ENCODE data around the gene MAMDC4.
"Not testable (repeated sequence)": the region's sequence is repeated elsewhere in the genome, so short reads cannot be mapped to it uniquely, and the experiment has no call there.

MAMDC4 gene

DNA sequence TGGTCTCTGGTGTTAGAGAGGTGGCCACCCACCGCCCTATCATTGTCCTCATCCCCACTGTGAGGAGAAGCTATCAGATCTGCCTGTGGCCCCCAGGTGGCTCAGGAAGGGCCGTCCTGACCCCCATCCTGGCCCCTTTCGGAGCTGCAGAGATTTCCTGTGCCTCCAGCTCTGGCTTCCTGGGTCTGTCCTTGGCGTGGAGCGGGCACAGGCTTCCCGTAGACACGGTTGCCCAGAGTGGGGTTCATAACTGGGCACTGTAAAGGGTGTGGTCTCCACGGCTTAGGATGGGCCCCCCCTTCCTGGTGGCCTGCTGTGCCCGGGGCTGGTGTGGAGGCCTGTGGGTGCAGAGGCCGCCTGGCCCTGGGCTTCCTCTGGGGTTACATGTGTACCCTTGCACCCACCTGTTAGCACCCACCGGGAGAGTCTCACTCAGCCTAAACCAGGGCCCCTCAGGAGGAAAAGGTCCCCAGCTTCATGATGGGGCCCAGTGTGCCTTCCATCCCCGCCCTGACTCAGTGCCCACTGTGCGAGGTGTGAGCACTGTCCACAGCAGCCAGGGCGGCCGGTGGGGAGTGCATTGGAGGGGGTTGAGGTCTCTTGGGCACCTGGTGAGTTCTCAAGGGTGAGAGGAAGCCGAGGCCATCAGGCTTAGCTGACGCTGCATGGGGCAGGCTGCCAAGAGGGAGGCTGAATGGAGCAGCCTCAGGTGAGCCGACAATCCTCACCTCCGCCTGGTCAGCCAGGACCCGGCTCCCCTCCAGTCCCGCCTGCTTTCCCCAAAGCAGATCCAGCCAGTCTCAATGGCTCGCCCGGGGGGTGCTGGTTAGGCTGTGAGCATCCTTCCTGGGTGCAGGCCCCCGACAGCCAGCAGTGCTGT lies 25.2 kb upstream of the MAMDC4 start:
- H3K9me3 ChIP-seq (ENCODE audit: control insufficient read depth in 1 of 2, low read length in 2 of 2): no peaks in the 10 kb centered on the region
- H3K4me1 ChIP-seq (ENCODE audit: control insufficient read depth in 1 of 2, insufficient read depth in 2 of 2, low read length in 2 of 2): no peaks in the 10 kb centered on the region
- H3K4me3 ChIP-seq (ENCODE audit: low read depth in 1 of 2, low read length in 2 of 2): no peak overlapping the region
- peaks cover 13 to 80% of the 10 kb centered on the region in 2 donors for H3K36me3 ChIP-seq (ENCODE audit: control insufficient read depth in 1 of 2, insufficient read depth in 2 of 2, low read length in 2 of 2)
- no peaks in the 10 kb centered on the region for H3K27me3 ChIP-seq (ENCODE audit: low read depth, low read length)
- no peak overlapping the region for H3K27ac ChIP-seq (ENCODE audit: low read length)

DNA sequence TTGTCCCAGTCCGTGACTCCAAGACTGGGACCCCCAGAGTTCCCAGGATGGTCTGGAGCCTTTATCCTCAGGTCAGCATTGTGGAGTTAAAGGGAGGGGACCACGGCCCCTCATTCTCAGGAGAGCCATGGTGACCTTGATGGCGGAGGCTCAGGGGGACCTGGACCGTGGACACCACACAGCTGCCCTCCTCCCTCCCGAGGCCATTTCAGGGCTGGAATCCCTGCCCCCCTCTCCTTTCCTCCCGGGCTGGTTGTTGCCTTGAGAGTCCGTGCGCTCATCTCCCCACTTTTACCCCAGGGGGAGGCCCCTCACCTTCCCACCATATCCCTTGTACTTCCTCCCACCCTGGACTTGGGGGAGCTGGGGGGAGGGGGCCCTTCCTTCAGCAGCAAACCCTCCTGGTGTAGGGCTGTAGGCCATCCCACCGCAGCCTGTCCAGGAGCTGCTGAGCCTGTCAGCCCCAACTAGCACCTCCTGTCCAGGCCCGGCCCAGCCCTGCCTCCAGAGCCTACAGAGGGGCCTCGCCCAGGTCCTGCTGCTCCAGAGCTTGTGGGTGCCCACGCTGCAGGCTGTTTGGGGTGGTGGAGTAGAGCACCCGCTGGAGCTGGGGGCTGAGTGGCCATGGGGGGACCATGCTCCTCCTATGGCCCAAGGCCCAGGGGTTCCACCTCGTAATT lies 24.2 kb upstream of the MAMDC4 start:
- no peak overlapping the region for H3K4me3 ChIP-seq (ENCODE audit: low read depth in 1 of 2, low read length in 2 of 2)
- H3K27me3 ChIP-seq (ENCODE audit: low read depth, low read length): no peaks in the 10 kb centered on the region
- no peak overlapping the region for H3K27ac ChIP-seq (ENCODE audit: low read length)
- no peaks in the 10 kb centered on the region for H3K9me3 ChIP-seq (ENCODE audit: control insufficient read depth in 1 of 2, low read length in 2 of 2)
- H3K4me1 ChIP-seq (ENCODE audit: control insufficient read depth in 1 of 2, insufficient read depth in 2 of 2, low read length in 2 of 2): no peaks in the 10 kb centered on the region
- H3K36me3 ChIP-seq (ENCODE audit: control insufficient read depth in 1 of 2, insufficient read depth in 2 of 2, low read length in 2 of 2): peaks cover 13 to 90% of the 10 kb centered on the region in 2 donors

DNA sequence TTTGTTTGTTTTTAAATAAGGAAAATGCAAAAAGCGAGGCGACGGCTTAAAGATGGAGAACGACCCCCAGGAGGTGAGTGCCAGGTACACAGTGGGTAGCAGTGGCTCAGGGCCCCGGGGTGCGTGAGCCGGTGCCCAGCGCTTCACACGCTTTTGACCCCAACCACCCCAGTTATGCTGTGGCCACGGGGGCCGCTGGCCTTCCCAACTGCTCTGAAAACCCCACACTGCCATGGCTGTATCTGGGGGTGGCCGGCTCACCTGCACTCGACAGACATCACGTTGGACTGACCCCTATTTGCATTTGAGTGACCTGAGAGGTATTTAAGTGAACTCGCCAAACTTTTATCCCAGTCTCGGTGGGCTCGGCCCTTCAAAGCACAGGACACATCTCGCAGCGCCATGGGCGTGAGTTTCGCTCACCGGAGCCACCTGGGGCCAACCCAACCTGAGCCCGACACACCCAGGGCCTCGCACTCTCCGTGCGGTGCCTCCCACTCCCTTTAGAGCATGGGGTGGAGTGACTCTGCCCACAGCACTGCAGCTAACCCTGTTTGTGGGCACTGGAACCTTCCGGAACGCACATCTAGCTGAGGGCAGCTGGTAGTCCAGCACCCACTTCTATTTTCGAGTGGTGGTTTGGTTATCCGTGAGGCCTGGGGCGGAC lies 23.5 kb upstream of the MAMDC4 start:
- H3K4me3 ChIP-seq (ENCODE audit: low read depth in 1 of 2, low read length in 2 of 2): no peak overlapping the region
- peaks cover 13 to 88% of the 10 kb centered on the region in 2 donors for H3K36me3 ChIP-seq (ENCODE audit: control insufficient read depth in 1 of 2, insufficient read depth in 2 of 2, low read length in 2 of 2)
- no peak overlapping the region for H3K27ac ChIP-seq (ENCODE audit: low read length)
- H3K9me3 ChIP-seq (ENCODE audit: control insufficient read depth in 1 of 2, low read length in 2 of 2): no peaks in the 10 kb centered on the region
- no peaks in the 10 kb centered on the region for H3K4me1 ChIP-seq (ENCODE audit: control insufficient read depth in 1 of 2, insufficient read depth in 2 of 2, low read length in 2 of 2)
- no peaks in the 10 kb centered on the region for H3K27me3 ChIP-seq (ENCODE audit: low read depth, low read length)

DNA sequence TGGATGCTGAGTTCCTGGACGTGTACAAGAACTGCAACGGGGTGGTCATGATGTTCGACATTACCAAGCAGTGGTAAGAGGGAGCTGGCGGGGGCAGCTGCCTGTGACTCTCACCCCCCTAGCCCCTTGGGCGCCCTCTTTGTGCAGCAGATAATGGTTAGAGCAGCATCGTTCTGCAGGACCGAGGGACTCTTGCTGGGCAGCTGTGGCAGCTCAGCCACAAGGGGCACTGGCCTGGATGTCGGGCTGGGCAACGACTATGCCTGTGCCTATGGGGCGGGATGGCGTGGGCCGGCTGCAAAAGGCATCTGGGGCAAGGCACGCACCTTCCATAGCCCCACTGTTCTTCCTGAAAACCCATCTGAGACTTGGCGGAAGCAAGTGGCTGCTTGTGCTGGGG lies 22.7 kb upstream of the MAMDC4 start:
- H3K9me3 ChIP-seq (ENCODE audit: control insufficient read depth in 1 of 2, low read length in 2 of 2): no peaks in the 10 kb centered on the region
- H3K36me3 ChIP-seq (ENCODE audit: control insufficient read depth in 1 of 2, insufficient read depth in 2 of 2, low read length in 2 of 2): peaks cover 13 to 83% of the 10 kb centered on the region in 2 donors
- no peaks in the 10 kb centered on the region for H3K27me3 ChIP-seq (ENCODE audit: low read depth, low read length)
- no peak overlapping the region for H3K27ac ChIP-seq (ENCODE audit: low read length)
- H3K4me3 ChIP-seq (ENCODE audit: low read depth in 1 of 2, low read length in 2 of 2): no peak overlapping the region
- H3K4me1 ChIP-seq (ENCODE audit: control insufficient read depth in 1 of 2, insufficient read depth in 2 of 2, low read length in 2 of 2): no peaks in the 10 kb centered on the region

DNA sequence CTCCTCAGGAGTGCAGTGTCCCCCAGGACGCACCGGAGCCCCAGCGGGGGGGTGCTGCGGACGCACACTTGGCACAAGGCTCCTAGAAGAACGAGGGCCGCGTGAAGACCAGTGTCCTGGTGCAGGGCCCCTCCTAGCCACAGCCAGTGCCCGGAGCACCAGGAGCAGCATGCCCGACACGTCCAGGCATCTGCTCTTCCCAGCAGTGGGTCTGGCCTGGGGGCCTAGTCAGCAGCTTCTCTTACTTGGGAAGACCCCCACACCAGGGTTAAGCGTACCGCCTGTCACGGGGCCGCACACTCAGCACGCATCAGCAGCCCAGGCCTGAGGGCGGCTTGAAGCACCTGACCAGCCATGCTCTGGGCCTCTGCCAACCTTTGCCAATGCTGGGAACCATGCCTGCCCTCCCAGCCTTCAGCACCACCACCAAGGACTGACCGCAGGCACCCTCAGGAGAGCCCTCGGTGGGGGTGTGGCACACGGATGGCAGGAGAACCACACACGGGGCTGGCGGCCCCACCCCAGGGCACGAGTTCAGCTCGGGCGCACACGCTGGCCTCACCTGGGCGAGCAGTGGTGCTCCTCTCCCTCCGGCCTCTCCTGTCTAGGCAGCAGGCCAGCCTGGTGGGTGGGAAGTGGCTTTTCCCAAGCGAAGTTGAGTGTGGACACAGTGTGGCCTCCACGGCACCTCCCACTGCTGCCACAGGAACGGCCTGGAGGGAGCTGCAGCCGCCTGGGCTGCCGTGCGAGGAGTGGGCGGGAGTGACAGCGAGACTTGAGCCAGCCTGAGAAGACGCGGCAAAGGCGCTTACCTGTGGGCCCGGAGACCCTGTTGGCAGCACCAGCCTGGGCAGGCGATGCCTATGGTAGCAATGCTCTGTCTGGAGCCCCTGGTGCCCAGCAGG lies 21.9 kb upstream of the MAMDC4 start:
- no peaks in the 10 kb centered on the region for H3K4me1 ChIP-seq (ENCODE audit: control insufficient read depth in 1 of 2, insufficient read depth in 2 of 2, low read length in 2 of 2)
- H3K36me3 ChIP-seq (ENCODE audit: control insufficient read depth in 1 of 2, insufficient read depth in 2 of 2, low read length in 2 of 2): peaks cover 13 to 77% of the 10 kb centered on the region in 2 donors
- no peaks in the 10 kb centered on the region for H3K9me3 ChIP-seq (ENCODE audit: control insufficient read depth in 1 of 2, low read length in 2 of 2)
- H3K27me3 ChIP-seq (ENCODE audit: low read depth, low read length): no peaks in the 10 kb centered on the region
- H3K27ac ChIP-seq (ENCODE audit: low read length): no peak overlapping the region
- H3K4me3 ChIP-seq (ENCODE audit: low read depth in 1 of 2, low read length in 2 of 2): no peak overlapping the region

DNA sequence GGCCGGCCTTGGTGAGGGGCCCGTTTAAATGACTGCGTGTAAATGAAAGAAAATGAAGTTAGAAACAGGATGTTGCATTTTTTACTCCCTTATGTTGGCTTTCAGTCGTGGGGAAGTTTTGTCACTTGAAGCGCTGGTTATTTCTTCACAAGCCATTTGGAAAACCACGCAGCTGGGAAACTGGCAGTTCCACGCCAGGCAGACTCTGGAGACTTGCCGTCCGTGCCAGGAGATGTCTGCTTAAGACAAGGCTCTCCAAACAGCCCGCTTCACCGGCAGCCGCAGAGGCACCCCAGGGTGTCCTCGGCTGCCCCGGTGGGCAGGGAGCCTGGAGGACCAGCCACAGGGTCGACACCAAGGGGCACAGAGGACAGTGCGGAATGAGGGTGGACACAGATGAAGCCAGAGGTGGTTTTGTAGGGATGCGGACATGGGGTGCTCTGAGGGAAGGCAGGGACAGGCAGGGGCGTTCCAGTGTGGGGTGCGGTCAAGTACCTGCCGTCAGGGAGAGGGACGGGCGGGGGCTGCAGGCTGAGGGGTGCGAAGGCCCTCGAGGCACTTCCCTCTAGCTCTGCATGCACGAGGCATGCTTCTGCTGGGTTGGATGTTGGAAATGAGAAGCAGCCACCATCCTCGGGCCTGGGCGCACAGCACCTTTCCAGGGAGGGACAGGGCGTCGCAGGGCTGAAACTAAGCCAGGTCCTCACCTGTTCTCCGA lies 21.0 kb upstream of the MAMDC4 start:
- no peaks in the 10 kb centered on the region for H3K27me3 ChIP-seq (ENCODE audit: low read depth, low read length)
- no peak overlapping the region for H3K27ac ChIP-seq (ENCODE audit: low read length)
- H3K9me3 ChIP-seq (ENCODE audit: control insufficient read depth in 1 of 2, low read length in 2 of 2): no peaks in the 10 kb centered on the region
- peaks cover 13 to 70% of the 10 kb centered on the region in 2 donors for H3K36me3 ChIP-seq (ENCODE audit: control insufficient read depth in 1 of 2, insufficient read depth in 2 of 2, low read length in 2 of 2)
- no peak overlapping the region for H3K4me3 ChIP-seq (ENCODE audit: low read depth in 1 of 2, low read length in 2 of 2)
- H3K4me1 ChIP-seq (ENCODE audit: control insufficient read depth in 1 of 2, insufficient read depth in 2 of 2, low read length in 2 of 2): no peaks in the 10 kb centered on the region

DNA sequence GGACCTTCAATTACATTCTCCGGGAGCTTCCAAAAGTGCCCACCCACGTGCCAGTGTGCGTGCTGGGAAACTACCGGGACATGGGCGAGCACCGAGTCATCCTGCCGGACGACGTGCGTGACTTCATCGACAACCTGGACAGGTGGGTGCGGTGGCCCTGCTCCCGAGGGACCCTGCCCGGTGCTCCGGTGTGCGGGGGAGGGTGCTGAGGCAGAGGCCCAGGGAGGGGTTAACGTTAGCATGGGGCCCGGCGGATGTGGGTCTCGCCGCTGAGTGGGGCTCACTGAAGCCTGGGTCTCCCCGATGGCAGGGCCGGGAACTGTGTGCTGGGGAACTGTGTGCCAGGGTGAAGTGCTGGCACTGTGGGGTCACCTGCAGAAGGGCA lies 20.4 kb upstream of the MAMDC4 start:
- Histone ChIP-seq H3K36me3 (ENCODE audit: control insufficient read depth in 1 of 2, insufficient read depth in 2 of 2, low read length in 2 of 2) (peaks cover 13 to 69% of the 10 kb centered on the region in 2 donors), H3K27me3 (ENCODE audit: low read depth, low read length) (no peaks in the 10 kb centered on the region), H3K9me3 (ENCODE audit: control insufficient read depth in 1 of 2, low read length in 2 of 2) (no peaks in the 10 kb centered on the region), H3K4me1 (ENCODE audit: control insufficient read depth in 1 of 2, insufficient read depth in 2 of 2, low read length in 2 of 2) (no peaks in the 10 kb centered on the region), H3K4me3 (ENCODE audit: low read depth in 1 of 2, low read length in 2 of 2) (no peak overlapping the region), H3K27ac (ENCODE audit: low read length) (no peak overlapping the region)

DNA sequence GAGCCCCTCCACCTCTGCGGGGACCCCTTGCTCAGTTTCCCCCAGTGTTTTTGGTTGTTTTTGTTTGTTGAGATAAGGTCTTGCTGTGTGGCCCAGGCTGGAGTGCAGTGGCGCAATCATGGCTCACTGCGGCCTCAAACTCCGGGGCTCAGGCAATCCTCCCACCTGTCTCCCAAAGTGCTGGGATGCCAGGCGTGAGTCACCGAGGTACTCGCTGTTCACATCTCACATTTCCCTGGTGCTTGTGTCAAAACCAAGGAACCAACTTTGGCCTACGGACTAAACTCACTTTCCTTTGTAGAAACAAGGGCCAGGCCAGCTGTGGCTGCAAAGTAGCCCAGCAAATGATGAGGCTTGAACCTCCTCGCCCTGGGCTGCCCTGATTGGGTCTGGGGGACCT lies 19.6 kb upstream of the MAMDC4 start:
- Histone ChIP-seq H3K4me3 (ENCODE audit: low read depth in 1 of 2, low read length in 2 of 2) (no peak overlapping the region), H3K27me3 (ENCODE audit: low read depth, low read length) (no peaks in the 10 kb centered on the region), H3K9me3 (ENCODE audit: control insufficient read depth in 1 of 2, low read length in 2 of 2) (no peaks in the 10 kb centered on the region), H3K27ac (ENCODE audit: low read length) (no peak overlapping the region), H3K4me1 (ENCODE audit: control insufficient read depth in 1 of 2, insufficient read depth in 2 of 2, low read length in 2 of 2) (no peaks in the 10 kb centered on the region), H3K36me3 (ENCODE audit: control insufficient read depth in 1 of 2, insufficient read depth in 2 of 2, low read length in 2 of 2) (peaks cover 13 to 62% of the 10 kb centered on the region in 2 donors)

DNA sequence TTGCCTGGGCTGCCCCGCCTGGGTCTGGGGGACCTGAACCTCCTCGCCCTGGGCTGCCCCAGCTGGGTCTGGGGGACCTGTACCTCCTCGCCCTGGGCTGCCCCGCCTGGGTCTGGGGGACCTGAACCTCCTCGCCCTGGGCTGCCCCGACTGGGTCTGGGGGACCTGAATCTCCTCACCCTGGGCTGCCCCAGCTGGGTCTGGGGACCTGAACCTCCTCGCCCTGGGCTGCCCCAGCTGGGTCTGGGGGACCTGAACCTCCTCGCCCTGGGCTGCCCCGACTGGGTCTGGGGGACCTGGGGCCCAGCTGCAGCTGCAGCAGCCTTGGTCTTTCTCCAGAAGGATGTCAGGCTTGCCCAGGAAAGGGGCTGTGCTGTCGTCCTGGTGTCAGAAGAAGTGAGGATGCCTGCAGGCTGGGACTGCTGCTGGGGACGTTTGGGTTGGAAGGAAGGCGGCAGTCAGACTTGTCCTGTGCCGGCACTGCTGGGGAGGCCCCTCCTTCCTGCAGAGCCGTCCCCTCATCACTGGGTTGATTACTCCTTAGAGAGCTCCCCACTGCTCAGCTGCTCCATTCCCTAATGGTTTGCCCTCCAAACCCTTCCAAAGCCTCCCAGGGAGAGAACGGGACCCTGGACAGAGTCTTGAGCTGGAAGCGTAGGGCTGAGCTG lies 18.6 kb upstream of the MAMDC4 start:
- peaks cover 13 to 61% of the 10 kb centered on the region in 2 donors for H3K36me3 ChIP-seq (ENCODE audit: control insufficient read depth in 1 of 2, insufficient read depth in 2 of 2, low read length in 2 of 2)

More for the DNA sequence above, 18.6 kb upstream of the MAMDC4 start:
- H3K4me3 ChIP-seq (ENCODE audit: low read depth in 1 of 2, low read length in 2 of 2); H3K4me1 ChIP-seq (ENCODE audit: control insufficient read depth in 1 of 2, insufficient read depth in 2 of 2, low read length in 2 of 2); H3K27me3 ChIP-seq (ENCODE audit: low read depth, low read length); H3K9me3 ChIP-seq (ENCODE audit: control insufficient read depth in 1 of 2, low read length in 2 of 2); H3K27ac ChIP-seq (ENCODE audit: low read length): not testable (repeated sequence)

Measured in muscle layer of duodenum (tissue), 2 donors.